ENCODE data around the gene RNF144B. TPM values are rescaled to one million over a fixed set of nuclear protein-coding genes. Genes with fewer than 3 reads are reported as not detected.
"Not testable (repeated sequence)": the region's sequence is repeated elsewhere in the genome, so short reads cannot be mapped to it uniquely, and the experiment has no call there.

The RNF144B gene
- total RNA-seq, 1 donor from 2014 or later = 3.1 TPM

DNA sequence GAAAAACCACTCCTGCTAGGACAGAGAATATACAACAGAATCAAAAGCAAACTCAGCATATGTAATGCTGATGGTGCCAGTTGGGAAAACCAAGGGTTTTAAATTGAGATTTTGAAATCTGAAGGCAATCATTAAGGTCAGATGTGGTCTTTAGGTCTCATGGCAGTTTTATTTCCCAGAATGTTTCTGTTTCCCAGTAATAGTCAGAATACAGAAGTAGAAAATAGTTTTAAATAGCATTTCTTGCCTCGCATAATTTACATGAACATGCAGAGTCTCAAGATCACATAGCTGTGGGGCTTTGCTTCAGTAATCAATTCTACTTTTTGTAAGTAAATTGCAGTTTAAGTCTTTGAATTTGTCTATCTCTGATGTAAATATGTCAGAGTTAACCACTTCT lies 58.1 kb downstream of the RNF144B start:
- DNase-seq = no peak

DNA sequence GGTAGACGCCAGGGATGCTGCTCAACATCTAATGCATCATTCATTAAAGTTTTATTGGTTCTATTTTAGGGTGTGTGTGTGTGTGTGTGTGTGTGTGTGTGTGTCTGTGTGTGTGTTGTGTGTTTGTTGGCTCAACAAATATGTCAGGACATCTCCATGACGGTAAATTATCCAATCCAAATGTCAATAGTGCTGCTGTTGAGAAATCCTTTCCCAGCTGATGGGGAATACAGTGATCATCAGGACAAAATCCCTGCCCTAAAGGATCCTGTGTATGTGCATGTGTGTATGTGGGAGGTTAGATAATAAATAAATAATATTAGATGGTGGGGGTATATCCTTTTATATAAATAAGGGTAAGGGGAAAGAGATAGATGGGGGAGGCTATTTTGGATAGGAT lies 59.6 kb downstream of the RNF144B start:
- no peak for DNase-seq

DNA sequence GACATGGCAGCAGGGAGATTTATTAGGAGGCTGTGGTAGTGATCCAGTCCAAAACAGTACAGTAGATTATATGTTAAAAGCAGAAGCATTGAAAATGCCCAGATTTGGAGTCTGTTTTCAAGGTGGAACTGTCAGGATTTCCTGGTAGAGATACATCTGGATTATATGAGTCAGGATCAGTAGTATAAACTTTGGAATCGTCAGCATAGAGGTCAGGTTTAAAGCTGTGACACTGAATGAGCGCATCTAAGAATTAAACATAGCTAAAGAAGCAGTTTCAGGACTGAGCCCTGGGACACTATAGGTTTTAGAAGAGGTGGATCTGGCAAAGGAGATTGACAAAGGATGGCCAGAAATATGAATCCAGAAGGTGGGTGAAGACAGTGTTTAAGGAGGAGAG lies 60.4 kb downstream of the RNF144B start:
- DNase-seq = no peak

DNA sequence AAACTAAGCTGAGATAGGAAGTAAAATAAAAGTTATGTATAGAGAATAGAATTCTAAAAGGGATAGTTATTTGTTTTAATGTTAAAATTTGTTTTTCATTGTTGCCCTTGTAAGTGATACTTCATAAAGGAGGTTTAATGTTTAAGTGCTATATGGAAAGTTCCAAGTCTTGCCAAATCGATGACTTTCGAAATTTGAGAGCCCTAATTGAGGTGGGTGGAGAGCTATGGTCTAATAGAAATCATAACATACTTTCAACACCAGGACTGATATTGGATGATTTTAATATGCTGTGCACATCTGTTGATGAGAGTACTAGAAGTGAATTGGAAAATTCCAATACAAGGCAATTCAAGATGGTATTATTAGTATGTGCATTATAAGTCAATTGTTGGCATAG lies 64.6 kb downstream of the RNF144B start:
- no peak for DNase-seq

DNA sequence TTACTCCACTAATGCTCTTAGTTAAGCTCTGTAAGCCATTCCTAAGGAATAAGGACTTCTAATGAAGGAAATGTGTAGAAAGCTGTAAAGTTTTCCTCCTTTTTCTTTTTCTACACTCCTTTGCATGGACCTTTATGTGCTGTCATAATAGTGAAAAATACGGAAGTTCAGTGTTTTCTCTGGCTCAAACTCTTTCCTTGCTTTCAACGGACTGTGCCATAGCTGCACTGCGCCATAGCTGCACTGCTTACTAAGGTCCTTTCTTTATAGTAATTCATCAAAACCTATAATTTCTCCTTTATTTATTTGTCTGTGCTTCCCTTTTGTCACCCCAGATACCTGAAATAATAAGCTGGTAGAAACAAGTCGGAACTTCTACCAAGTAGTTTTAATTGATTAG lies 67.3 kb downstream of the RNF144B start:
- no peak for DNase-seq

DNA sequence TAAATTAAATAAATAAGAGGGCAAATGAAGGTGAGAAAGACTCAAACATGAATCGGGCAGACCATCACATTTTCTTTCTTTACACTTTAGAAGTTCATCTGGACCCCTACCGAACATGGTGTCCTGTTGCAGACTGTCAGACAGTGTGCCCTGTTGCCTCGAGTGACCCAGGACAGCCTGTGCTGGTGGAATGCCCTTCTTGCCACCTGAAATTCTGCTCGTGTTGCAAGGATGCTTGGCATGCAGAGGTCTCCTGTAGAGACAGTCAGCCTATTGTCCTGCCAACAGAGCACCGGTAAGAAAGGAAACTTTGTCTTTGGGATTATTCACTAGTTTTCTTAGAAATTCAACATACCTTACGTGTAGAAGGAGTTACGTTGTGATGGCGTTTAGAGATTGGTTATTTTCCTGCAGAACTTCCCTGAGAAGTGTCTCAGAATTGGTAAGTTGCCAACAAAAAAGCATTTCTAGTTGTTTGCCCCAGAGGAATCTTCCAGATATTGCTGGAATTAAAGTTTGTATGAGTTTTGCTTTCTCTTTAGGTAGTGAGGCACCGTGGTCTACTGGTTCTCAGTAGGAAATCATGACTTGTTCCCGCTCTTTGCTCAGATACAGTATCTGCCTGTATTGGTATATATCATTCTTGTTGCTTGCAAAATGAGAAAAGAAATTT lies 70.1 kb downstream of the RNF144B start:
- DNase-seq = no peak

DNA sequence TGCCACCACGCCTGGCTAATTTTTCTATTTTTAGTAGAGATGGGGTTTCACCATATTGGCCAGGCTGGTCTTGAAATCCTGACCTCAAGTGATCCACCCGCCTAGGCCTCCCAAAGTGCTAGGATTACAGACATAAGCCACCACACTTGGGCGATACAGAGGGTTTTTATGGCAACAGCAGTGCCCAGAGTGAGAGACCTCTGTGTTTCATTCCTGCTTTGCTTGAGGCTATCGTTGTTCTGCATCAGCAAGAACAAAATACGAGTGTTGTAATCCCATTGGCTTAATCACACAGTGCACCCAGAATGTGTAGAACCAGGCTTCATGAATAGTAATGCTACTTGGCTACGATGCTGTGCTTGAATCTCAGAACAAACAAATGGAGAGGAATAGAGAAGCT lies 70.9 kb downstream of the RNF144B start:
- not testable (repeated sequence) for DNase-seq

DNA sequence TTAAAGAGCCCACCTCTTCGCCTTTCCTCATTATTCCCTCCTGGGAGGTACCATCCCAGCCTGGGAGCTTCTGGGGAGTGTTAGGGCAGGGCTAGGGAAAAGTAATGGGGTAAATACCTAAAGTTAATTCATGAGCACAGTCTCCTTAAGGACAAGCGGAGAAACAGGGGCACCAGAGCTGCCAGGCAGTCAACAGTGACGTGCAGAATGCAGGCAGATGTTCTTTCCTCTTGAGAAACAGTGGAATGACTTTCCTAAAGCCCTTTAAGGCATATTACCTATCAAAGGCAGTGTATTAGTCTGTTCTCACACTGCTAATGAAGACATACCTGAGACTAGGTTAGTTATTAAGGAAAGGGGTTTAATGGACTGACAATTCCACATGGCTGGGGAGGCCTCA lies 76.3 kb downstream of the RNF144B start:
- no peak for DNase-seq

DNA sequence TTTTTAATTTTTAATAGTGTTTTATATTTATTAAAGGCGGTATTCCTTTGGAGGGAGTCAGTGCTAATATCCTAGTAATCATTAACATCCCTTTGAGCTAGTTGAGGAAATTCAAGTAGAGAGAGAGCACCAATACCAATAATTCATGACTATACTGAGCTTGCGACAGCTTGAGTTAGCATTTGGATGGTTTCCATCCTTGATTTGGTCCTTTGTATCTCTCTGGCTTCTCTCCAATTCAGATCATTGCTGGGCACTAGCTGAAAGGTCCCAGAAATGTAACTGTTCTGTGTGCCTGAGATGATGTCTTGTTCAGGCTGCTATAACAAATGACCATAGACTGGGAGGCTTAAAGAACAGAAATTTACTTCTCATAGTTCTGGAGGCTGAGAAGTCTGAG lies 77.0 kb downstream of the RNF144B start:
- no peak for DNase-seq

DNA sequence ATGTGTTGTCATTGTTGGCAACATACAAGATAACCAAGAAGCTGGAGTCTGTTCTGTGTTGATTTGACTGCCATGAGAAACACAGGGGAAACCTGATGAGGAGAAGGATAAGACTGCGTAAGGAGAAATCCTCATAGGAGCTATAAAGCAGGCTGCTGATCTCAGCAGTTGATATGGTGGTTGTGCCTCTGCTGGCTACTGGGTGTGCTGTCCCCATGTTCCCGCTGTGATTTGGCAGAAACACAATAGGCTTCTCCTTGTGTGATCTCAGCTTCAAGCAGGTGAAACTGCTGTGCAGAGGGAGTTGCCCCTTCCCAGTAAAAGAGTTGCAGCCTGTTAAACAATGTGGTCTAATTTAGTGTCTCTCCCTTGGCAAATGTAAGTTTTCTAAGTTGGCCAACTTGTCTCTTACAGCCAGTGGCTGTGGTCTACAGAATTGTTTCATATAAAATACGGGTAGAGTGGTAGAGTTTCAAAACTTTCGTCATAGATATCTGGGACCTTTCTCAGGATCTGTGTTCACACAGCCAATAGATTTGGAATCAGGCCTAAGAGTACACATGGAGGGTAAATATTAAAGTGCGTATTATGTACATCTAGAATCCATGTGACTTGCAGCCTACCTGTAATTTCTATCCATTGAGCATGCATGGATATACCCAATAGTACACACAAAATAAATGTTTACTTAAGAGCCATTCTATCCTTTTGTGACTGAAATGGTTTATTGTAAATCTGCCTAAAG lies 78.4 kb downstream of the RNF144B start:
- DNase-seq = no peak

DNA sequence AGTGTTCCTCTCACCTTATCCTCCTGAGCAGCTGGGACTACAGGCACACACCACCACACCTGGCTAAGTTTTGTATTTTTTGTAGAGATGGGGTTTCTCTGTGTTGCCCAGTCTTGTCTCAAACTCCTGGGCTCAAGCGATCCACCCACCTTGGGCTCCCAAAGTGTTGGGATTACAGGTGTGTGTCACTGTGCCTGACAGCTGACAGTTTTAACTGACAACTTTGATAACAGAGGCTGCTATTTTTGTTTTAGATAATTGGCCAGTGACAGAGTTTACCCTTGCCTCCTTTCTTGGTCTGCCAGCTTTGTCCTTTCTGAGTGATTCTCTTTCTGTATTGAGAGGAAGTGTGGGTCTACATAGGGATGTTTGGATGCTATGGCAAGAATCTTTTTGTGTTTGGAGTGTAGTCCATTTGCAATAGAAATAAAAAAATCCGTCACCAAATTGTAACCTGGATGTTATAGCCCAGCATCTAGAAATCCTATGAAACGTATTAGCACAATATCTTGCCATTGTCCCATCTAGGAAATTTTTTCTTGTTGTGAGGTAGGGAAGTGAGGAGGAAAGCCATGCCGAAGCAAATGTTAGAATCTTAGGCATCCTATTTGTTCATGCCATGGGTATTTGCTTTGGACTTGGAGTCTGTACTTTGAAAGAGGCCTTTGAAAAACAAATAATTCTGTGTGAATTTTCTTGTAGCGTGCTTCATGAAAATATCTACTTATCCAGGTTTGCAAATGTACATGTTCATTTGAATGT lies 80.8 kb downstream of the RNF144B start:
- no peak for DNase-seq

DNA sequence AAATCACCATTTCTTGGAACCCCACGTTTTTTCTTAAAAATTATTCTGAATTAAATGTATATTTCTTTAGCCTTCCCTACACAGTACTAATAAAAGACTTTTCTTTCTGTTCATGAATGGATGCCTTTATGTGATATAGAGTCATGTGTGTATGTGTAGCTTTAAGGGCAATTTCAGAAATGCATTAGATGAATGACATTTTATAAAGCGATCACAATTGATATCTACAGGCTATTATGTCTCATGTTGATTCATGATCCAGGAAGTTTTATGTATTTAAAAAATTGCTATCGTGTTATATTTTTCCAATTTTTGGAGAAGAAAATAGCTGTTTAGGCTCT lies 81.3 kb downstream of the RNF144B start:
- DNase-seq = no peak

DNA sequence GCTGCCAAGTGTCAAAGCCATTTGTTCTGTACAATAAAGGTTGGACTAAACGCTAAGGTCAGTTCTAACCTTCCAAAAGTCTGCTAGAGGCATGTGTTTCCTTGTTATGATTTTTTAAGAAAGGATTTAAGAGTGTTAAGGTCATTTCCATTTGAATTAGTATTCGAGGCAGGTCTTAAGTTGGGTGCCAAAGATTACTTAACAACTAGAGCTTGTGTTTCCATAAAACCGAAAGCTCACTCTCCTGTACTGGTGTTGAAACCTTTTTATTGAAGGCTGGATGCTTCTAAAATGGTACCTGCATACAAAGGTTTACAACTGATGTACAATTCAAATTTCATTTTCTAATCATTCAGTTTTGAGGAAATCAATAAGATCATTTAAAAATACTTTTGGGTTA lies 82.4 kb downstream of the RNF144B start:
- DNase-seq = no peak

DNA sequence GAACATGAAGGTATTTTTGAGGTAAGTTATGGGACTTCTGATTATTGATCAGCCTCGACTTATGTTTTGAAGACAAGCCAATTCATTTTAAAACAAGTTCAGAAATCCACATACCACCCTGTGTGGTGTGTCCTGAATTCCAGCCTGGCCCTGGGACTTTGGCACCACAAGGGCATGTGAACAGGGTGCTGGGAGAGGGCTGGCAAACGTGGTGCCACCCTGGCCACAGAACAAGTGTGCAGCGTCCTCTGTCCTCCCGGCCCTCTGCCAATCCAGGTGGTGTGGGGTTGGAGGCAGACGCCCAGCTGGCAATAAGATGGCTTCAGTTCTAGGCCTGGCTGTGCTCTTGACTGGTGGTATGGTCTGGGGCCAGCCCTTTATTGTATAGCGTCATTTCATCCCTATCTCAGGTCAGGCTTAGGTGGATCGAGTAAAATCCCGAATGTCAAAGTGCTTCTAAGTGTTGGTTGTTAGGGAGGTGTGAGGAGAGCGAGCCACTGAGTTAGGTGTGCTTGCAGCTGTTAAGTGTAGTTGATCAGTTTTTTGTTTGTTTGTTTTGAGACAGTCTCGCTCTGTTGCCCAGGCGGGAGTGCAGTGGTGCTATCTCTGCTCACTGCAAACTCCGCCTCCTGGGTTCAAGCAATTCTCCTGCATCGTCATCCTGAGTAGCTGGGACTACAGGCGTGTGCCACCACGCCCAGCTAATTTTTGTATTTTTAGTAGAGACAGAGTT lies 84.2 kb downstream of the RNF144B start:
- no peak for DNase-seq

DNA sequence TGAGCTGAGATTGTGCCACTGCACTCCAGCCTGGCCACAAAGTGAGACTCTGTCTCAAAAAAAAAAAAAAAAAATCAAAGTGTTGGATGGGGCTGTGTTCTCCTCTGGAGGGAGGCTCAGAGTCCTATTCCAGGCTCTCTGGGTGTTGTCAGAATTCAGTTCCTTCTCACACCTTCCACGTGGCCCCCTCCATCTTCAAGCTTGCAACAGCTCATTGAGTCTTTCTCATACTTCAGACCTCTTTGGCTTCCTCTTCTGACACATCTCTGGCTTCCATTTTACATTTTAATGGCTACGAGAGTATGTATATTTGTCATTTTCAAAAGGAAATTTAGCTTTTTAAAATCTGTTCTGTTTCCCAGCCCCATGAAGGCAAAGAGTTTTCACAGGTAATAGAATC lies 85.8 kb downstream of the RNF144B start:
- DNase-seq = no peak

DNA sequence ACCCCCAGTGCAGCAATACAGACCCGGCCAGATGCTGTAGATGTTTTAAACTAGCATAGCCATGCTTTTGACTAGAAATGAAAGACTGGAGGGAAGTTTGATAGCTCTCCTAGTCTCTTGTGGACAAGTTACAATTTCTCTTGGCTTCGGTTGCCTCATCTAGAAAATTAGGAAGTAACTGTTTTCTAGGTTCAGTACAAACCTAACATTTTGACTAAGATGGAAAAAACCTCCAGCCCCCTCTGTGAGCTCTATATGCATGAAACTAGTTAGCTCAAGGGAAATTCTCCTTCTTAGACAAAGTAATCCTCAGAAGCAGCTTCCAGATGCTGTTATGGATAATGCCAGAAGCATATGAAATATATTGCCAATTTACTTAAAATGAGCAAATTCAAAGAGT lies 86.6 kb downstream of the RNF144B start:
- no peak for DNase-seq

DNA sequence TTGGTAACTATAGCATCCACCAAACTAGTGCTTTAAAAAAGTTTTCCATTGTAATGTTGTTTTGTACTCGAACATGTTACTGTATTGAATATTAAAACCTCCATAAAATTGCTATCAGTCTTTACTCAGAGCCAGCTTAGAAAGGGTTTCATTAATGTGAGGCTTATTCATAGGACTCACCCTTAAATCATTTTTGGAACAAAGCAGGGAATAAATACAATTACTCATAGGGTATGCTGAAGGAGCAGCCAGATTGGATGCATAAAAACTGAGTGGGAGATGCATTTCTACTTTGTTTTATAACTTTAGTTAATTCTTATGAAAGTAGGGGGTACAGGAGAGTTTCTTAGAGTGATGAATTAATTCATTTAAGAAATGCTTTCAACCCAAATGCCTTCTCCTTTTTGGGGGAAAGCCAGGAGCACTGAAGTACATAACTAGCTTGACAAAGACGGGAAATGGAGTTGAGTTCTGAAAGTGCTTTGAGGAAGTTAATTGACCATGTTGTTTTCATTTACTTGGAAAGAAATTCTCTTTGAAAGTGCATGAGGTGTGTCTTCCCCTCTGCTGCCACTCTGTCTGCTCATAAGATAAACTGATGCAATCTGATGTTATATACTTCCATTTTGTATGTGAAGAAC lies 90.3 kb downstream of the RNF144B start:
- no peak for DNase-seq

DNA sequence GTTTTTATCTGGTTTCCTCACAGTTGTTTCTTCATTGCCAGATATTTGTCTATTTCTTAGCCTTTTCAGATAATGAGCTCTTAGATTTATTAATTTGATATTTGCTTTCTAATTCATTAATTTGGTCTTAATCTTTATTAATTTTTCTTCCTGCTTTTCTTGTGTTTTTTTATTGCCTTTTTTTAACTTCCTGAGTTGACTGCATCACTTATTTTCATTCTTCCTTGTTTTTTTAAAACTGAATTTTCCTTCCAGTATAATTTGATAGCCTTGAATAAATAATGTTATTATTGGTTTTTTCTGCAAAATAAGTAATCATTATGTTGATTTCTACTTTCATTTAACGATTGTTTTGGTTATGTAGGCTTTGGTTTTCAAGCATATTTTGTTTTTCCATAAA lies 91.5 kb downstream of the RNF144B start:
- DNase-seq = no peak

DNA sequence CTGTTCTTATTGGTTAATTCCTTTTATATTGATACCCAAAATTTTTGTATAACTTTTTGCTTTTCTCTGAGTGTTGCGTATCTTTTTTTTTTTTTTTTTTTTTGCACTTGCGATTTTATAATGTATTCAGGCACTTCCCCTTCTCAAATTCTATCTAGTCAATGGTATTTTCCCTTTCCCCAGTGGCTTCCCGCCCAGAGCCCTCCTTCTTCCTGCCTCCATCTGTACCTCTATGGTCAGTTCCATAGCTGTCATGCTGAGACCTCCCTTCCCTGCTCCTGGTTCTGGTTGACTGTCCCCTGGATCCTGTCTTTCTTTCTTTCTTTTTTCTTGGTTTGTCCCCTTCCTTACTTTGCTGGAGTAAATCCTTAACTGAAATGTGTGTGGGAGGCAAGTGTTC lies 94.7 kb downstream of the RNF144B start:
- DNase-seq = no peak

DNA sequence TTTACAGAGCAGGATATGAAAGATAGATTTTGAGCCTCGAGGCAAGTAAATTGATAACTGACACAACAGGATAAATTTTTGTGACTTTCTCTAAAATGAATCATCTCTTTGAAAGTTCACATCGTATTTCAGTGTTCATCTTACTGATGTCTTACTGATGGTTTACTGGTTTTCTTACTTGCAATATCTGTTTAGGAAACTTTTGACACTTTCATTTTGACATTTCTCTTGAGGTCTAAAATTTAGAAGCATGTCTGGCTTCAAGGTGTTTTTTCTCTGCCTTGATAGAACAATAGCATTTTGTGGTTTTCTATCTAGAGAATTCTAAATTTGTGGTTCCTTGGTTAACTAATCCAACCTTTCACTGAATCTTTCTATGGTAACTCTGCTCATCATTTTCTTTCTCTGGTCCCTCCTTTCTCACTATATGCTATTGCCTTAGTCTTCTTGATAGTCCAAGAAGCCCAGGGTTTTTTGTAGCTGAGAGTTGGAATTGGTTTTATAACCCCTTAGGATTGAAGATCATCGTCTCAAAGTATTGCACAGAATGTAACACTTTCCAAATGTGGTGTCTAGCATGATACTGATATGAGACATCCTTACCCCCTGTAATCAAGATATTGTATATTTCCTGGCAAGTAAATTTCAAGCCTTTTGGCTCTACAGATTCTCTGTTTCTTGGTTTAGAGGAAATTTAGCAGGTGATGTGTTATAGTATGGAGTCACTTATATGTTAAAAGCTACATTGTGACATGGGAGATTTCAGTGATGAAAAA lies 98.7 kb downstream of the RNF144B start:
- no peak for DNase-seq

DNA sequence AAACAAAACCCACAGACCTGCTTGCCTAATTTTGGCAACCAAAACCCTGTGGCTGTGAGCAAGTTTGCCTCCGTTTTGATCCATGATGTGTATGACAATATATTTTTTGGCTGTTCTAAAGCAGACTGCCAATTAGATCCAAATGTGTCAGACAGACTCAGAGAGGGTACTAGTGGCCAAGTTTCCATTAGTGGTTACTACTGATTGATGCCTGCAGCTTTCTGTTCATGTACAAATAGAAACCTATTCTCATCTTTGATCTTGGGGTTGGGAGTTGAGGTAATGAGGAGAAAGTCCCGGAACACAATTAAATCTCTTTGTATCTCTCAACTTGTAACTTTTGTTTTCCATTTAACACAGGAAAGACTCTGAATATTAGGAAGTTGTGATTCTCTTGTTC lies 100.9 kb downstream of the RNF144B start:
- no peak for DNase-seq

Data from occipital lobe (tissue), 2 donors.